GM20431 (cell line): ENCODE results near the gene PAQR6.

ENCODE experiments used
- in situ Hi-C: fragments of 300-500 bp; cut with MseI, MboI; formaldehyde crosslinking; loops from one replicate; pipeline ENCODE4 v1.15.0; 2020; ENCODE audit warnings: low sequenced_read_pairs; ENCODE audit not compliant: unreplicated experiment

The PAQR6 gene, protein sequence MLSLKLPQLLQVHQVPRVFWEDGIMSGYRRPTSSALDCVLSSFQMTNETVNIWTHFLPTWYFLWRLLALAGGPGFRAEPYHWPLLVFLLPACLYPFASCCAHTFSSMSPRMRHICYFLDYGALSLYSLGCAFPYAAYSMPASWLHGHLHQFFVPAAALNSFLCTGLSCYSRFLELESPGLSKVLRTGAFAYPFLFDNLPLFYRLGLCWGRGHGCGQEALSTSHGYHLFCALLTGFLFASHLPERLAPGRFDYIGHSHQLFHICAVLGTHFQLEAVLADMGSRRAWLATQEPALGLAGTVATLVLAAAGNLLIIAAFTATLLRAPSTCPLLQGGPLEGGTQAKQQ

DNA sequence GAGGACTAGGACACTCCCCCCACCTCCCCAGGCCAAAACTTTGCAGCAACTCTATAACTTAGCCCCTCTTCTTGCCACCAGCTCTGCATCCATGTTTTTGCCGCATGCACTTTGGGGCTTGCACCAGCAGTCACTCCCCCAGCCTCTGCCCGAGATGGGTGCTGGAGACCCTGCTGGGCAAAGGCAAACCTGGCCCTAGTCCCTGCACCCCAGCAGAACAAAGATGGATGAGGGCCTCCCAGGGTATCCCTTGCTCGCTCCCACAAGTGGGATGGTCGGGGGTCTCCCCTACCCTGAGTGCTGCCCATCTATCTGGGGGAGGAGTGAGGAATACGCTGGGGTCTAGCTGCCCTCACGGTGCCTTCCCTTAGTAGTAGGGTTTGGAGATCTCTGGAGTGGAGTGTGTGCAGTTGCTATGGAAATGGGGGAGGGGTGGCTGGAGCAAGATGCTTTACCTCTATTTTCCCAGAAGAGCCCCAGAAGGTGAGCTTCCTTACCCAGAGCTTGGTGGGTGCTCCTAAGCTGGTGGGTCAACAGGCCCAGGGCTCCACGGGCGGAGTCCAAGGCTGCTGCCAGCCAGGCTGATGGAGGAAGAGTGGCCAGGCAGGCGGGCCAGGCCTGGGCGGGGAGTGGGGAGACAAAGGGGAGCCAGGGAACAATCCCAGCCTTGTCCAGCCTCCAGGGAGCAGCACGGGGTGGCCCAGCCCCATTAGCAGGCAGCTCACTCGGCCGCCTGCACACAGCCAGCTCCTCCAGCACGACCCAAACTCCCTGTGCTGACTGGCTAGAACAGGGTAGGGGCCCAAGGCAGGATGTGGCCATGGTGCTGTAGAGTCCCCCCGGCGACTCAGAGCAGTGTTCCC lies at the start of gene PAQR6:
Gene PAQR6 (minus strand): TSS at position 597 of the 863 bp plus-strand sequence. CDS start 1,325 bp downstream, outside the sequence.
- in situ Hi-C loops, result no loop called here

DNA sequence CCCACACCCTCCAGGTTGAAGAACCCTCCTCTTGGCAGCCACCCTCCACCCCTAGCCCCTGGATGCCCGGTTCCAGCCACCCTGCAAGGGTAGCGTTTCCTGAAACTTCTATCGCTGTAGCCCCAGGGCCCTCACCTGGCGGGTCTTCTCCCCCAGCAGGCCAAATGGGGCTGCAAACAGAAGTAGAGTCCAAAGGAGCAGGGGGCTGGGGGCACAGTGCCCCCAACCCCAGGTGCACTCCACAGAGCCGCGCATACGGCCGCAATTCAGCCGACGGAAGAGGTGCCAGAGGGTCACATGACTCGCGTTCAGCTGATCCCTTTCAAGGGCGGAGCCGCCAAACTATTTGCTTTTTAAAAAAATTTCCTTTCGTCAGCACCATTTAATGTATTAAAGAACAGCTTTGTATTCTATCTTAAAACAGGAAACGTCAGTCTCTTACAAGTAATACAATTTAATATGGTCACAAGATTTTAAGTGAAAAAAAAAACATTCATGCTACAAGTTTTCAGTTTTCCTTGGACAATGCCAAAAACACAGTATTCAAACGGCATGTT lies 47.6 kb upstream of the PAQR6 start, which contains the start of gene GLMP:
Gene GLMP (minus strand): TSS at position 289 of the 557 bp plus-strand sequence. CDS start 34 bp downstream, at position 255.
- in situ Hi-C loops, result no loop called here

DNA sequence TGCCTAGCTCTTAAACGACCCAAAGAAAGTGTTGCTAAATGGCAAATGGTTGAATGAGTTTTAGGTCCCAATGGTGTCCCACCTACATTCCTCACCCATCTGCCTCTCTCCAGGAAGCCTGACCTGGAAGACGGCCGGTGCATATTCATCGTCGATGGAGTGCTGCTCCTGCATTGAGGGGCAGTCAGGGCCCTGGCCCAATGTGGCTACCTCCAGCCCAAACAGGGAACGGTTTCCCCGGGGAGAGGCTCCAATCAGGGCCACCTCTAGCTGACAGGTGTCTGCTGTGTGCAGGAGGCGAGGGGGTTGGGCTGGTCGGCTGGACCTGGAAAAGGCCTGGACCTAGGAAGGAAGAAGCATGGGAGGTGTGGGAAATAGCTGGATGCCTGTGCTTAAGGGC lies 46.0 kb upstream of the PAQR6 start:
- in situ Hi-C loops, result no loop called here

DNA sequence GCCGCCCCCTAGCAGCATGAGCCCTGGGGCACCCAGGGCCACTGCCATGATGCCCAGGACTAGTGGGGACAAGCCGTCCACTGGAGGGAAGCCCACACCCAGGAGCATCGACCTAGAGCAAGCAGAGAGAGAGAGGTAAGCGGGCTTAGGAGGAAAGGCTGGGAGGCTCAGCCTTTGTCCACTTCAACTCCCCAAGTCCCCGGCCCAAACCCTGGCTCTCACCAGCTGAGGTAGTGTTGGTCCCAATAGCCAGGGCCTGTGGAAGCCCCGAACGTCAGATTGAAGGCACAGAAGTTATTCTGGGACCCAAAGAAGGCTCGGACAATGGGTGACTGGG lies 45.2 kb upstream of the PAQR6 start:
- in situ Hi-C loops, result no loop called here

DNA sequence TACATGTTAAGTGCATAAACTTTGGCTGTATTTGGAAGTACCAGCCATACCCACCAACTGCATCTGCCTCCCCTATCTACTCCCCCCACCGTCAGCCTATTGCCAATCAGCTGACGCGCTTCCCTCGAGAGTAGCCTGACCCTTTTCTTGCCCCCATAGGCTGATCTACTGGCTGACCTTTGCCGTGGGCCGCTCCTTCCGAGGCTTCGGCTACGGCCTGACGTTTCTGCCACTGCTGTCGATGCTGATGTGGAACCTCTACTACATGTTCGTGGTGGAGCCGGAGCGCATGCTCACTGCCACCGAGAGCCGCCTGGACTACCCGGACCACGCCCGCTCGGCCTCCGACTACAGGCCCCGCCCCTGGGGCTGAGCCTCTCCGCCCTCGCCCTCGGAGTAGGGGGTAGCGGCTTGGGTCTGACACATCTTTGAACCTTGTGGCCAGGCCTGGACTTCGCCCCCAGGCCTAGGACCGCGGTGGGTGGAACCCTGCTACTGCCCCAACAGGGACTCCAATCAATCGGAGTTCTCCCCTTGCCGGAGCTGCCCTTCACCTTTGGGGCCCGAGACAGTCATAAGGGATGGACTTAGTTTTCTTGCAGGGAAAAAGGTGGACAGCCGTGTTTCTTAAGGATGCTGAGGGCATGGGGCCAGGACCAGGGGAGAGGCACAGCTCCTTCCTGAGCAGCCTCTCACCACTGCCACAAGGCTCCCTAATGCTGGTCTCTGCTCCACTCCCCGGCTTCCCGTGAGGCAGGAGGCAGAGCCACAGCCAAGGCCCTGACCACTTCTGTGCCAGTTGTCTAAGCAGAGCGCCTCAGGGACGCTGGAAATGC lies 43.6 kb upstream of the PAQR6 start:
- in situ Hi-C loops, result no loop called here

DNA sequence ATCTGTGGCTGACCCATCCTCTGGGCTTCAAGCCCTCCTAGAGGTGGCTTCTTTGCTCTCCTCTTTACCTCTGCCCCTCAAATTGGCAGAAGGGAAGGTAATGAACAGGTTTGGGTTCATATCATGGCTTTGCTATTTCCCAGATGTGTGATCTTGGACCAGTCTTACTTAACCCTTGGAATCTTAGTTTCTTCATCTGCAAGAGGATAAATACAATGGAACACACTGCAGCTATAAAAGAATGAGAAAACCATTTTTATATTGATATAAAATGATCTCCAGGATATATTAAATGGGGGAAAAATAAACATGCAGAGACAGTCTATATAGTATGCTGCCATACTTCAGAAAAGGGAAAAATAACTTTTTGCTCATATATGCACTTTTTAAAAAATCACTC lies 42.0 kb upstream of the PAQR6 start:
- in situ Hi-C loops, result no loop called here

DNA sequence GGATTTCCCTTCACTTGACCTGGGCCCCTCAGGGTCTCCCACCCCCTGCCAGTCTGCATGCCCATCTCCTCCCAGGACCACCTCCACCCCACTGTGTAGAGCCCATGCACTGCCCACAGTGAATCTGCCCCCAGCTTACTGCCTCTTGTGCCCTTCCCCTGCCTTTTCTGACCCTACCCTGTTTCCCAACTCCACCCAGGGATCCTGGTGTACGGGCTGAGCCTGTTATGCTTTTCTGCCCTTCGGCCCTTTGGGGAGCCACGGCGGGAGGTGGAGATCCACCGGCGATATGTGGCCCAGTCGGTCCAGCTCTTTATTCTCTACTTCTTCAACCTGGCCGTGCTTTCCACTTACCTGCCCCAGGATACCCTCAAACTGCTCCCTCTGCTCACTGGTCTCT lies 38.2 kb upstream of the PAQR6 start:
- in situ Hi-C loops, result no loop called here

DNA sequence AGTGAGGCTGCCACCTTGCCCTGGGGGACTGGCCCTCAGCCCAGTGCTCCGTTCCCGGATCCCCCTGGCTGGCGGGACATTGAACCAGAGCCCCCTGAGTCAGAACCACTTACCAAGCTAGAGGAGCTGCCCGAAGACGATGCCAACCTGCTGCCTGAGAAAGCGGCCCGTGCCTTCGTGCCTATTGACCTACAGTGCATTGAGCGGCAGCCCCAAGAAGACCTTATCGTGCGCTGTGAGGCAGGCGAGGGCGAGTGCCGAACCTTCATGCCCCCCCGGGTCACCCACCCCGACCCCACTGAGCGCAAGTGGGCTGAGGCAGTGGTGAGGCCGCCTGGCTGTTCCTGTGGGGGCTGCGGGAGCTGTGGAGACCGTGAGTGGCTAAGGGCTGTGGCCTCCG lies 37.6 kb upstream of the PAQR6 start:
- in situ Hi-C loops, result no loop called here

DNA sequence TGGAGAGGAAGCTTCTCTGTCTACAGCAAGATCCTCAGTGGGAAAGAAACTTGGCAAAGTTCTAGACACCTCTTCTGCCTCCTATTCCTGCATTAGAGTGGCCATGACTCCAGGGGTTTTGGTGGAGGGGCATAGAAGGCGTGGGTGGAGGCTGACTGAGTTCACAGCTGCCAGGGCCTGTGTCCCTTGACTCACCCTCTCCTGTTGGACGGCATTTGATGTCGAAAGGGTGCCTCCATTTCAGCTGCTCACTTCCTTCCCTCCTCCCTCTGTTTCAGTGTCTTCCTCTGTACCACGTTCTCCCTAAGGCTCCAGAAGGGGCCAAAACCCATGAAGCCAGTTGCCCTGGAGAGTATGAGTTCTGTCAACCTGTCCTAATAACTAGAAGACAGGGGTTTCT lies 36.9 kb upstream of the PAQR6 start:
- in situ Hi-C loops, result no loop called here

DNA sequence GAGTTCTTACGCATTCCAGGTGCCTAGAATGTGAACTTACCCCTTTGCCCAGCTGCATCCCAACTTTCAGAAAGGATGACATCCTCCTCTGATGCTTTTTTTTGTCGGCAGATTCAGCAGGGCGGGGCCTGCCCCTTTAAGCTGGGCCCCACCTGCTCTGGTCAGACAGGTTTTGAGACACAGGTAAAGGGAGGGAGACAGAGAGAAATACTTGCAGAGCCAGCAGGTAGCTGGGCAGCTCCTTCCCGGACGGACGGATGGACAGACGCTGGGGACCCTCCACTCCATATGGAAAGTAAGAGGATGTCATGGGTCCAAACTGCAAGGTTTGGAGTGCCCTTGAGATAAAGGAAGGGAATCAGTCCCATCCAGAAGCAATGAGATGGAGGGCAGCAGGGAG lies 36.3 kb upstream of the PAQR6 start, which contains the start of gene TMEM79:
Gene TMEM79 (plus strand): TSS at position 214 of the 400 bp plus-strand sequence. CDS start 902 bp downstream, outside the sequence.
- in situ Hi-C loops, result no loop called here

DNA sequence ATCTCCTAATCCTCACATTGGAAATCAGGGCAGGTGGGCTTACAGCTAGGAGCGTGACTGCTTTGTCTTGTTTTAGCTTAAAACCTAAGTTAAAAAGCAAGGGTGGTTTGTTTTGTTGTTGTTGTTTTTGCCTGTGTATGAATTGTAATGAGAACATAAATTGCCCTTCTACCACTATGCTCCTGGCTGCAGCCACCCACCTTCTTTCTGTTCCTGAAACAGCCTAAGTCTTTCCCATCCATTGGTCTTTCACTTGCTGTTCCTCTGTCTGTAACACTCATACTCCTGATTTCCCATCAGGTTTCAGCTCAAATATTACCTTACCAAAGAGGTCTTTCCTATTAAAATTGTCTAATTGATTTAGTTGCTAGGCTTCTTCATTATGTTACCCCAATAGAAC lies 35.7 kb upstream of the PAQR6 start:
- in situ Hi-C loops, result no loop called here

DNA sequence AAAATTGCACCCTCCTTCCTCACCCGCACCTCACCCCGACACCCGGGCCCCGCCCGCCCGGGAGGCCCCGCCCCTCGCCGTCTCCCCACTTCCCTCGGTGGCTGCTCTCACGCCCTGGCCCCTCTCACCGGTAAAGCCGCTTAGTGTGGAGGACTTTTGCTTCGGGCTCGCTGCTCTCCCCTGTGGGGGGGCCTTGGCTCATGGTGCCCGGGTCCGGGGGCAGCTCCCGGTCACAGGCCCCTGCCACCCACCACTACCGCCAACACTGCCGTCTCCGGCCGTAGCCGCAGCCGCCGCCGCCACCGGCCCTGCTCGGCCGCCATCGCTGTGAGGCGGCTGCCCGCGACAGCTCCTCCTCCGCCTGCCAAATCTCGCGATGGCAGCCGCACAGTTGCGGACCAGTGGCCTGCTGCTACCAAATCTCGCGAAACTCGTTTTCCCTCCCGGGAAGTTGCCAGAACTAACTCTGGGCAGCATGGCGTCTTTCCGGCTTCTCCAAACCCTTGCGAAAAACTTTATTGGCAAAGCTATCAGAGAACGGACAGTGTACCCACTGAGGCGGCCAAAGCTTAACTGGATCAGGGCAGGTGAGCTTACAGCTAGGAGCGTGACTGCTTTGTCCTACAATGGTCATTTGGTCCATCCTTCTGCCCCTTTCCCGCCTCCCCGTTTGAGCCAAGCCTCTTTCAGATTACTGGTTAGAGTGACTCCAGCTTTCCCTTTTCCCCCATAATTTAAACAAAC lies 34.8 kb upstream of the PAQR6 start, which contains the start of gene SMG5:
Gene SMG5 (minus strand): TSS at position 347 of the 744 bp plus-strand sequence. CDS start 145 bp downstream, at position 202.
- in situ Hi-C loops, result no loop called here

DNA sequence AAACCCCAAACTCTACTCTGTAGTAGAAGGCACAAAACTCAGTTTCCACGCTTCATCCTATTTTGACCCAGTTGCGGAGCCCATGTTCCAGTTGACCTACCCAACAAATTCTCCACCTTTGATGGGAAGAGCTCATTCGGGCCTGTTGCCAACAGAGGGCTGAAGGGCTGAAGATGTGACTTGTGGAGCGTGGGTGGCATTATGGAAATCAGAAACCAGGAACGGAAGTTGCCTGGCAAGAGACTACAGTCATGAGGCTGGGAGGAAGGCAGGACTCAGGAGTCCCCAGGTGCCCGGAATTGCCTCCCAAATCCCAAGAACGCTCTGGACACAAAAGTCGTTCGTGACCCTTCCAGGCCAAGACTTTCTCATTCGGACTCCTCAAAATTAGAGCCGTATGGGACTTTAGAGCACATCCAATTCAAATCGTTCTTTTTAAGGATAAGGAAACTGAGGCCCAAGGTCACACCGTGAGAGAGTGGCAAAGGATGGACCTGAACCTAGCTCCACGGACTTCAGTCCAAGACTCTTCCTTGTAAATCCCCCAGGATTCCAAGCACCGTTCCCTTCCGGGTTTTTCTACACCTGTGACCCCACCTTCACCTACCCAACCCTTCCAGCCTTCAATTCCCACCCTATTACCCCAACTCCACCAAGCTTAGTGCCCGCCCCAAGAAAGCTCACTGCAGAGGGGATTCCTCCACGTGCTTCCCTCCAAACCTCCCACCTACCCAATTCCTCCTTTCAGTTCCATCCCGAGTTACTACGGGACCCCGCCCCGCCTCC lies 34.0 kb upstream of the PAQR6 start:
- in situ Hi-C loops, result no loop called here

DNA sequence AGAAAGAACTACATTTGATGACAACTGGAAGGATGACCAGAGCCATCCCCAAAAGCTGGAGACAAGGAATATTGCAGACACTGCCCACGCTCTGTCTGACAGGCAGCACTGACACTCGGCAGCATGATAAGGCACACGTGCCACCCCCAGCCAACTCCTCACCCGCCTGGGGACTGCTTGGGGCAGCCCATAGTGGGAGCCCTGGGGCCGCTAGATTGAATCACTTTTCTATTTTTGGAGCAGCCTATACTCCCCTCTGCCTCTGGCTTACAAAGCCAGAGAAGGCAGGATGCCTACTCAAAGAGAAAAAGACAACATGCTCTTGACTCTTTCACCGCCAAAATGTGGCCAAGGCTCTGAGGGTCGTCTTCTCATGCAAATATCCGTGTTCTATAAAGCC lies 33.4 kb upstream of the PAQR6 start:
- in situ Hi-C loops, result no loop called here

DNA sequence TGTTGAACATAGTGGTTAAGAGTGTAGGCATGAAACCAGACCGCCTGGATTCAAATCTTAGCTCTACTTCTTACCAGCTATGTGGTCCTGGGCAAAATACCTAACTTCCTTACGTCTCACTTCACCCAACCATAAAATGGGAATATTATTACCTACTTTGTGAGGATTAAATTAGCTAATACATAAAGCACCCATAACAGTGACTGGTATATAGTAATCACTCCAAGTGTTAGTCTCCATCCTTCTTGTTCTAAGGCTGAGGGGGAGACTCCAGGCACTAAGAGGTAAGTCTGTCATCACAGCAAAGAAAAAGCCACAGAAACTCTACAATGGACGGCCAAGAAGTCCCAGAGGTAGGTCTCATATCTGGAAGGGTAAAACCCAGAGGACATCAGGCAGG lies 32.0 kb upstream of the PAQR6 start:
- in situ Hi-C loops, result no loop called here

DNA sequence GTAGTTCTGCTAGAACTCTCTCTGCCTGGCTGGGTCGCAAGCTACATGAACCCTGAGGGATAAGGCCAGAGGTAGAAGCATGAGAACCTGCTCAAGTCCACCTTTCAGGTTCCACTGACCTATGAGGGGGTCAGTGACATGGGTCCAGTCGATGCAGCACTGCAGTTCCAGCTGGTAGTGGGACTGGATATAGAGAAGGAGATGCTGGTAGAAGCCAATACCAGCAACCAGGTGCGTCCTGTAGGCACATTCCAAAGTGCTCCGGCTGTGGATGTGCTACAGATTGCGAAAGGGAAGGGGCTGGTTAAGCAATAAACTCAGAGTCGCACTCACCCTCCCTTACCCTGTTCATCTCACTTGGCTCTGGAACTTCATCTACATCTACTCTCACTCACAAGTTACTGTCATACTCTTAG lies 29.1 kb upstream of the PAQR6 start:
- in situ Hi-C loops, result no loop called here

DNA sequence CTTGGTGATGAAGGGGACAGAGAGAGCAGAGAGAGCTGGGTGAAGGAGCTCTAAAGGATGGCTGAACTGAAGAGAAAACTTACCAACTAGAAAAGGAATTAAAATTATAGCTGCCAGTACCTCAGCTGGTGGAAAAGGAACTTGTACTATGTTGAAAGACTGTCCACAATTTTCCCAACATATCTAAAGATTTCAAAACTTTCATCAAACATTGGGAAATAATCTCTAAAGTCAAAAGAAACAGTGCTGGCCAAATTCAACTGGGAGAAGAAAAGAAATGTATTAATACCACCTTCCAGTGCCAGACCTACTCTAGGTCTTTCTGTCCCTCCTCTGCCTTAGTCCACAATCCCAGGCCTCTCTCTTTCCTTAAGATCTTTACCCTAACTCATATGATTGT lies 28.7 kb upstream of the PAQR6 start:
- in situ Hi-C loops, result no loop called here

DNA sequence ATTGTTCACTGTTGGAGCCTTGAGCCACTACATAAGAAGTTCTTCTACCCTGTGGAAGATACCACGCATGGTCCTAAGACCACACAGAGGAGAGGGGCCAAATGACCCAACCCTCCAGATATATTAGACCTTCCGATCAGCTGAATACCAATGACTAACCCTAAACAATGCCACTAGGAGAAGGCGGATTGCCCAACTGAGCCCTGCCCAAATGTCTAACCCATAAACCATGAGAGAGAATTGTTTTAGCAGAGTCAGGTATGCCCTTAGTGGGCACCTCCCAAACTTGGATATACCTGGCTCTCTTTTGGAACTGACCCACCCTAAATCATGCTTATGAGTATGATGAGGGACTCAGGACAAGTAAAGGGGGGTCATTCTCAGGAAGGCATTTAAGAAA lies 22.5 kb upstream of the PAQR6 start:
- in situ Hi-C loops, result no loop called here

DNA sequence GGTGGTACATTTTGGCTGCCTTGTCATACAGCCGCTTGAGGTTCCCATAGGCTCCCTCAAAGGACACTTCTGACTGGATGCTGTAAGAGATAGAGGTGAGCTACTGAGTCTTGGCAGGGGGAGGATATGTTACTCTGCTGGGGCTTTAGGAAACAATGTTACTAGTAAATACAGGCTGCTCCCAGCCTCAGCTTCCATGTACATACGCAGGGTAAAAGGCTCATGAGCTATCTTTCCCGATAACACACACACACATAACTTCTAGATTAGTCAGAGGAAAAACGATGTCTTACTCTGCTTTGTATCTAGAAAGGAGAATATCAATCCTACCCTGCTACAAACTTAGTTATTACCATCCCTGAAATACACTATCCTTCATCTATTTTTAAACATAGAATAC lies 20.5 kb upstream of the PAQR6 start:
- in situ Hi-C loops, result no loop called here
